Fibroblast of the aortic adventitia (primary cell): ENCODE results near the gene APBA2. TPM values are rescaled to one million over a fixed set of nuclear protein-coding genes. Genes with fewer than 3 reads are reported as not detected.

Experiments
- DNase-seq: peaks from one replicate; pipeline ENCODE4 v3.0.0-alpha.2; 2010; ENCODE audit warnings: low read depth
- H3K4me3 ChIP-seq: 2 replicates; pipeline ENCODE4 v1.5.1; 2011; ENCODE audit warnings: low read depth, mild to moderate bottlenecking, control low read depth, low read length, moderate library complexity
- total RNA-seq: library from RNA; depleted of rRNA; stranded (reverse); fragments of >200 nt; gene quantifications from 2 replicates; pipeline ENCODE4 v1.2.3, GENCODE V29; 2012; ENCODE audit warnings: low replicate concordance
- TF ChIP-seq, protein P1 (sequence below): IDR thresholded peaks from 2 replicates; pipeline ENCODE4 v1.5.1; 2011; ENCODE audit warnings: mild to moderate bottlenecking, low read length, control low read depth, inconsistent platforms; ENCODE audit not compliant: insufficient read depth

Gene APBA2
- total RNA-seq, 1 donor, result 1.8 TPM

DNA sequence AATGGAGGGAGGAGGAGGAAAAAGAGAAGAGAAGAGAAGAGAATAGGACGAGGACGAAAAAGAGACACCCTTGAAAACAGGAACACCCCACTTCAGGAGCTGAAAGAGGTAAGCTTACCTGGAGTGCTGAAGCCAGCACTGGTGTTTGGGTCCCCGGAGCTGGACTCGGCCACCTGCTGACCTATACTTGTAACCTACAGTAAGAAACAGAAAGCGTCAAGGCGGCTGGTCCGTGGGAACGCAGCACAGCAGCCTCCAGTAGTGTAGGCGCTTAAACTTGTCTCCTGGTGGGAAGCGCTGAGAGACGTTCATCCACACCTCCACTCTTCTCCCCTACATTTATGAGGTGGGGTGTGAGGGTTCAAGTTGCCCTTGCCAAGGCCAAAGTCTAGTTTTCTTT, 242.9 kb downstream of the APBA2 start:
- no peak for DNase-seq
- TF ChIP-seq, protein P1, sequence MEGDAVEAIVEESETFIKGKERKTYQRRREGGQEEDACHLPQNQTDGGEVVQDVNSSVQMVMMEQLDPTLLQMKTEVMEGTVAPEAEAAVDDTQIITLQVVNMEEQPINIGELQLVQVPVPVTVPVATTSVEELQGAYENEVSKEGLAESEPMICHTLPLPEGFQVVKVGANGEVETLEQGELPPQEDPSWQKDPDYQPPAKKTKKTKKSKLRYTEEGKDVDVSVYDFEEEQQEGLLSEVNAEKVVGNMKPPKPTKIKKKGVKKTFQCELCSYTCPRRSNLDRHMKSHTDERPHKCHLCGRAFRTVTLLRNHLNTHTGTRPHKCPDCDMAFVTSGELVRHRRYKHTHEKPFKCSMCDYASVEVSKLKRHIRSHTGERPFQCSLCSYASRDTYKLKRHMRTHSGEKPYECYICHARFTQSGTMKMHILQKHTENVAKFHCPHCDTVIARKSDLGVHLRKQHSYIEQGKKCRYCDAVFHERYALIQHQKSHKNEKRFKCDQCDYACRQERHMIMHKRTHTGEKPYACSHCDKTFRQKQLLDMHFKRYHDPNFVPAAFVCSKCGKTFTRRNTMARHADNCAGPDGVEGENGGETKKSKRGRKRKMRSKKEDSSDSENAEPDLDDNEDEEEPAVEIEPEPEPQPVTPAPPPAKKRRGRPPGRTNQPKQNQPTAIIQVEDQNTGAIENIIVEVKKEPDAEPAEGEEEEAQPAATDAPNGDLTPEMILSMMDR, result no peak
- no peak overlapping the region for H3K4me3 ChIP-seq

DNA sequence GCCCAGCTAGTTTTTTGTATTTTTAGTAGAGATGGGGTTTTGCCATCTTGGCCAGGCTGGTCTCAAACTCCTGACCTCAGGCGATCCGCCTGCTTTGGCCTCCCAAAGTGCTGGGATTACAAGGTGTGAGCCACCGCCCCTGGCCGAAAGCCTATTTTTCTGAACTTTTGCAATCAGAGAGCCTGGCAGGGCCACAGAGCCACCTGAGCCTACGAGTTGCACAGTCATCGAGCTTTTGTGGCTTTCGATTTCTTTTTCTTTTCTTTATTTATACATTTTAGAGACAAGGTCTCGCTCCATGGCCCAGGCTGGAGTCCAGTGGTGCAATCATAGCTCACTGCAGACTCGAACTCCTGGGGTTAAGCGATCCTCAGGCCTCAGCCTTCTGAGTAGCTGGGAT, 243.4 kb downstream of the APBA2 start:
- TF ChIP-seq, protein P1, result no peak
- no peak for DNase-seq
- H3K4me3 ChIP-seq, result no peak overlapping the region

DNA sequence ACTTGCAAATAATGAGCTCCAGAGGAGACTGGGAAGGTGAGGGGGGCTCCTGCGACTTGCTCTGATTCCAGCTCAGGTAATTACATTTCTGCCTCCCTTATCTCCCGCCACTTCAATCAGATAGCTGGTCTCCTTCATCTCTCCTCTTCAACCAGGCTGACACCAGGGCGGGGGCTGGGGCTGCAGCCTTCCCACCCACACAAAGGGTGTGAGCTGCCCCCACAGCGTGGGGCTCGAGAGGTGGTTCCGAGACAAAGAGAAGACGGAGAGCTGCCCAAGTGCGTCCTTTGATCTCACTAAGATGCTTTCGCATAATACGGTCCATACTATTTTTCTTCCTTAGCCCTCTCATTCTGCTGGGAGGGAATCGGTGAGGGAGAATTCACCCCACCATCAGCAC, 244.2 kb downstream of the APBA2 start:
- TF ChIP-seq, protein P1, result no peak
- no peak overlapping the region for H3K4me3 ChIP-seq
- no peak for DNase-seq

DNA sequence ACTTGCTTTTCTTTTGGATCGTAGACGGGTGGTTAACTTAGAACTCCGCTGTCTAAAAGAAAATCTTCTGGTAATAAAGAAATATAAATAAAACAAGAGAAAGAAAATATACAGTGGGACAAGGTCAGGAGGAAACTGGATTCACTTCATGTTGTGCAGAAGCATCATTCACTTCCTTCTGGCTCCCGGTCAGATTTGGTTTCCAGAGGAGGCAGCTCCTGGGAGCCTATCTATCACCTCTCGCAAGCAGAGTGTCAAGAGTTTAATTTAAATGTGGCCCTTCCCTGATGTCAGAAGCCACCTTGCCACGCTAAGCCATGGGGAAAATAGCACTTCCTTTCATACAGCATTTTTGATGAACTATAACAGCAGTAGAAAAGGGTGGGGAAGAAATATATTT, 244.7 kb downstream of the APBA2 start:
- H3K4me3 ChIP-seq, result no peak overlapping the region
- no peak for DNase-seq
- TF ChIP-seq, protein P1, result no peak

DNA sequence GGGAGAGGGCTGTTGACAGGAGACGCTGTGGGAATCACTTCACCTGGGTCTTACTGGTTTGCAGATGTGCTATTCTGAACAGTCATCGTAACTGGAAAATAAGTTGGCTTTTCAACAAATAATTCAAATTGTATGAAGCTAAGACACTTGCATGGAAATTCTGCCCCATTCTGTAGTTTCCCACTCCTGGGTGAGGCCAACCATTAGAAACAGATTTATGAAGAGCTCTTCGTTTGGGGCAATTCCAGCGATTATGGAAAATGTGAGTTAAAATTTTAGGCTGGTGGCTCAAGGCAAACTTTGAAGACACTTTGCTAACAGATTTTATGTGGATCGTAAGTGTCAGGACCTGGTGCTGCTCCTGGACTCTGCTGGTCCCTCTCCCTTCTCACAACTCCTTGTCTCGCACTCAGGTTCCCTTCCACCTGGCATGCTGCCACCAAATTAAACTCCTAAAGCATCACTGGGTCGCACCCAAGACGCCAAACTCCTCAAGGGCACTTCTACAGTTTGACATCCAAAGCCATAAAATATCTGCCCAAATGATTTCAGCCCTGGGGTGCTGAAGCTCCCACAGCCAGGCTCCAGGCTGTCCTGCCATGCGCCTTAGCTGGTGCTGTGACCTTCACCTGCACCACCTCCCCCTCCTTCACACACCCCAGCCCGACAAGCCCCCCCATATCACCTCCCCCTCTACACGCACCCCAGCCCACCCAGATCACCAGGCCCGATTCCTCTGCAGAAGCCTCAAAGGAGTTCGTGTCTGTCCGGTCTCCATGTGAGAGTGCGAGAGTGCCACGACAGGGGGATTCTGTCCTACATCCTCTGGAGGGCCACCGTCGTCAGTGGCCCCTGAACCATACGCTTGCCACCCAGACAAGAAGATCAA, 245.4 kb downstream of the APBA2 start:
- TF ChIP-seq, protein P1, result no peak
- no peak overlapping the region for H3K4me3 ChIP-seq
- no peak for DNase-seq

DNA sequence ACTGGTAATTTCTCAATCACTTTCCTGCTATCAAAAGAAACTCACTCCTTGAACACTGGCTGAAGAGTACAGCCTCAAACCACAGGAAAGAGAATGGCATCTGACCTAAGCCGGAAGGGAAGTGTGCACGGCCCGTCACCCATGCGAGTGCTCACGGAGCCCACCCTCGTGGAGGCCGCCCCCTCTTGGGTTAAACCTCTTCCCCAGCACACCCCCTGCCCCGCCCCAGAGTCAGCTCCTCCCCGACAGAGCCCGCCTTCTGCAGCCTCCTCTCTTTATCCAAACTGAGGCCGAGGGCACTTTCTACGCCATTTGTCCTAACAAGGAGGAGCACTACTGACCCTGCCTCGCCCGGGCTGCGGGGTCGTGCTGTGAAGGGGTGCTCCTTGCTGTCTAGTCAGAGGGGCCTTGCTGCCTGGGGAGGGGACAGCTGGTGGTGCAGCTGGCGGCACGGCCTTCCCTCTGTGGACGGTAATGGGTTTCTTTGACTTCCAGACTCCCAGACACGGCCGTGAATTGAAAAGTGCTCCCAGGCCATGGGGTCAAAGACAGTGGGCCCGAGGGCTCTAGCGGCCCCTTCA, 246.2 kb downstream of the APBA2 start:
- DNase-seq, result no peak
- TF ChIP-seq, protein P1, result no peak
- no peak overlapping the region for H3K4me3 ChIP-seq

DNA sequence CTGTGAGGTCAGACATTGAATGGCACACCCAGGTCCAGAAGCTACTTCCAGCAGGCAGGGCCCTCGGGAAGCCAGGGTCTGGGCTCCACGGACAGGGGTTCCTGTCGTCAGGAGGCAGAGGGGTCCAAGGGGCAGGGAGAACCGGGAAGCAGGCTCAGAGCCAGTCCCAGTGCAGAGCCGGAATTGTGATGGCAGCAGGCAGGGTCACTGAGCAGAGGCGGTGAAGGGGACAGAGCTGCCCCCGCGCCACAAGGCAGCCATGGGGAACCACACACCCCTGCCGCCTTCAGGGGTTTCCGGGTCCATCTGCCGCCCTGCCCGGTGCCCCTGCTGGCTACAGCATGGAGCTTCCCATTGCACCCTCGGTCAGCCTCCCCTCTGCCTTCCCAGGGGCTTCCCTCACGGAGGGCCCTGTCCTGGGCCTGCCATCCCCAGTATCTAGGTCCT, 247.0 kb downstream of the APBA2 start:
- H3K4me3 ChIP-seq, result no peak overlapping the region
- TF ChIP-seq, protein P1, result no peak
- no peak for DNase-seq
